Neutrophil (primary cell): ENCODE results near the gene ANKS6.

Experiments used
- H3K27ac ChIP-seq: fragments of 200-600 bp; sonication (generic); 2 replicates; pipeline ENCODE4 v1.5.1; 2016; ENCODE audit warnings: mild to moderate bottlenecking, moderate library complexity
- H3K27me3 ChIP-seq: fragments of 200-600 bp; sonication (generic); 2 replicates; pipeline ENCODE4 v1.6.0; 2016; ENCODE audit warnings: mild to moderate bottlenecking
- H3K36me3 ChIP-seq: fragments of 200-600 bp; sonication (generic); 2 replicates; pipeline ENCODE4 v1.5.1; 2017
- H3K4me1 ChIP-seq, 2 experiments: fragments of 200-600 bp in 1 of 2; sonication (generic) in 1 of 2; 1 replicate in 1 of 2; 2 replicates in 1 of 2; pipeline versions ENCODE4 v1.5.1 to v1.6.1; 2013 to 2016; ENCODE audit warnings: low read depth in 1 of 2, low read length in 1 of 2, mild to moderate bottlenecking in 1 of 2, moderate library complexity in 1 of 2; ENCODE audit not compliant: control insufficient read depth in 1 of 2, insufficient read depth in 1 of 2
- H3K4me3 ChIP-seq, 2 experiments: fragments of 200-600 bp in 1 of 2; sonication (generic) in 1 of 2; 1 replicate in 1 of 2; 2 replicates in 1 of 2; pipeline ENCODE4 v1.5.1; 2013 to 2016; ENCODE audit warnings: low read depth in 1 of 2, low read length in 1 of 2, mild to moderate bottlenecking in 1 of 2, moderate library complexity in 1 of 2
- H3K9me3 ChIP-seq: fragments of 200-600 bp; sonication (generic); 2 replicates; pipeline ENCODE4 v1.5.1; 2016
- CTCF ChIP-seq: fragments of 200-600 bp; sonication (generic); IDR thresholded peaks from 2 replicates; pipeline ENCODE4 v1.5.1; 2016; ENCODE audit warnings: antibody characterized with exemption

ANKS6 gene

GRCh38 chr9:98767915-98768314 is 28.4 kb downstream of the ANKS6 start:
- Histone ChIP-seq H3K4me3 (no peak overlapping the region), H3K27me3 (no peaks in the 10 kb centered on the region), H3K36me3 (no peaks in the 10 kb centered on the region), H3K27ac (no peak overlapping the region), H3K4me1 (peaks cover 3 to 4% of the 10 kb centered on the region in 2 experiments), H3K9me3 (no peaks in the 10 kb centered on the region)
- TF ChIP-seq CTCF, result no peak

- H3K27me3 ChIP-seq, result no peaks in the 10 kb centered on the region
- no peaks in the 10 kb centered on the region for H3K36me3 ChIP-seq
- H3K4me1 ChIP-seq, result peaks cover 3 to 4% of the 10 kb centered on the region in 2 experiments
- no peak overlapping the region for H3K27ac ChIP-seq
- H3K9me3 ChIP-seq, result no peaks in the 10 kb centered on the region
- no peak for TF ChIP-seq CTCF
- no peak overlapping the region for H3K4me3 ChIP-seq
Measured at GRCh38 chr9:98767196-98767595, 29.2 kb downstream of the ANKS6 start.

DNA sequence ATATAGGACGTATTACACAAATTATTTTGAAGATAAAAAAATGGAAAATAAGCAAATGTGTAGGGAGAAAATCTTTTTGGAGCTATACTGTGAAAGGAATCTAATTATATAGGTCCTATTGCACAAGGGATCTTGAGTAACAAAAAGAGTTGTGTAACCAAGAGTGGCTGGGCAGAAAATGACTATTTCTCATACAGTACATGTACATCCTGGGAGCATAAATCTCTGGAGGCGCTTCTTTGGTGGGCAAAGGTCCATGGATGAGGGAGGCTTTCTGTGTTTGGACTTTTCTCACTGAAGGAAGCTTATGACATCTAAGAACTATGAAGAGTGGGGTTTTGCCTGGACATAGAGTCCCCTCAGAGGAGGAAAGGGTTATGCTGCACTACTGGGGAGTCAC is 29.8 kb downstream of the ANKS6 start:
- Histone ChIP-seq H3K9me3 (no peaks in the 10 kb centered on the region), H3K4me1 (peaks cover 3 to 4% of the 10 kb centered on the region in 2 experiments), H3K36me3 (no peaks in the 10 kb centered on the region), H3K27me3 (no peaks in the 10 kb centered on the region), H3K27ac (no peak overlapping the region), H3K4me3 (no peak overlapping the region)
- no peak for TF ChIP-seq CTCF

DNA sequence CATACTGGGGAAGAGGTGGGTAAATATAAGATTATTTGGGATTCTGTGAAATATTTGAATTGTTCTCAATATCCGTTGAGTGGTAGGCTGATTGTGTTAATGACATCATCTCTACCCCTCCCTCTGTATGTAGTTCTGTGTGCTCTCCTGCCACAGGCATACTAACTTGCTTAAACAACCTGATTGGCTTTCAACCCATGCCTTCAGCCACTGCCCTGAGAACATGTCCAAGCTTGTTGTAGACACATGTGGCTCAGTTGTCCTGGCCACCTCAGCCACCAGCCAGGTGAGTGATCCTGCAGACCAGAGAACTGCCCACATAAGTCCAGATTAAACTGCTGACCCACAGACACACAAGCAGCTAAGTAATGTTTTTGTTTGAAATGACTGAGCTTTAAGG is 31.1 kb downstream of the ANKS6 start:
- Histone ChIP-seq H3K36me3 (no peaks in the 10 kb centered on the region), H3K4me1 (peaks cover 3 to 4% of the 10 kb centered on the region in 2 experiments), H3K27ac (no peak overlapping the region), H3K4me3 (no peak overlapping the region), H3K9me3 (no peaks in the 10 kb centered on the region), H3K27me3 (no peaks in the 10 kb centered on the region)
- TF ChIP-seq CTCF, result no peak

DNA sequence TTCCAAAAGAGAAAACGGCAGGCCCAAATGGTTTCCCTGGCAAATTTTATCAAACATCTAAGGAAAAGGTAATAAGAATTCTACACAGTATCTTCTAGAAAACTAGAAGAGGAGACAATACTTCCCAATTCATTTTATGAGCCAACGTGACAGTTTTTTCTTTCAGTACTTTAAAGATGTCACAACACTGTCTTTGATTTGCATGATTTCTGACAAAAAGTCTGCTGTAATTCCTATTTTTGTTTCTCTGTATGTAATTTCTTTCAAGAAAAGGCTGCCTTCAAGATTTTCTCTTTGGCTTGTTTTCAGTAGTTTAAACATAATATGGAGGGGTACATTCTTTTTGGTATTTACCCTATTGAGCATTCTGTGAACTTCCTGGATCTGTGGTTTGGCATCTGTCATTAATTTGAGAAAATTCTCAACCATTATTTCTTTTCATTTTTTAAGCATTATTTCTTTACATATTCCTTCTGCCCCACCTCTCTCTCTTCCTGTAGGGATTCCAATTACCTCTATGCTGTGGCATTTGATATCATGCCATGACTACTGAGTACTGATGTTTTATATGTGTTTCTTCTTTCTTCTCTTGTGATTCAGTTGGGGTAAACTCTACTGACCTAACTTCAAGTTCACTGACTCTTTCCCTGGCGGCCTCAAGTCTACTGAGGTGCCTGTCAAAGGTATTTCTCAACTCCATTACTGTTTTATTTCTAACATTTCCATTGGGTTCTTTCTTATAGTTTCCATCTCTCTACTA is 32.2 kb downstream of the ANKS6 start:
- no peaks in the 10 kb centered on the region for H3K9me3 ChIP-seq
- TF ChIP-seq CTCF, result no peak
- no peak overlapping the region for H3K27ac ChIP-seq
- H3K27me3 ChIP-seq, result no peaks in the 10 kb centered on the region
- no peaks in the 10 kb centered on the region for H3K36me3 ChIP-seq
- H3K4me1 ChIP-seq, result peaks cover 3 to 4% of the 10 kb centered on the region in 2 experiments
- no peak overlapping the region for H3K4me3 ChIP-seq
